Cerebellar nuclear complex (tissue), 1 donor: Measurements from ENCODE around the gene FLNA.

Experiments used
- DNase-seq, 2 experiments: peaks; one replicate each; lab custom pipeline; 2025; lab: John Stamatoyannopoulos, UW

Gene FLNA

DNA sequence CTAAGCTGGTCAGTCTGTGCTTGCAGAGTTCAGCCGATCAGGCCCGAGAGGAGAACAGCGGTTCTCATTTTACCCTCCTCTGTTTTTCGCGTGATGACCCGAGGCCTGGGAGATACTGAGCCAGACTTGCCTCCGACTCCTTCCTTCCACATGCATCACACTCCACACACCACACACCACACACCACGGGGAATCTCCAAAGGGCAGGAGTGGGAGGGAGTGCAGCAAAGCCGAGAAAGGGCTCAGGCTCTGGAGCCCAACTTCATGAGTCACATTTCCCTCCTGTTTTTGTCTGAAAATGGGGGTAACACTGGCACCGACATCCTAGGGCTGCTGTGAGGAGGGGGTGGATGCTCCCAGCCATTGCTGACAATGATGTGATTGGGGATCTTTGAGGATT is 39.9 kb downstream of the FLNA start:
- no peak for DNase-seq

DNA sequence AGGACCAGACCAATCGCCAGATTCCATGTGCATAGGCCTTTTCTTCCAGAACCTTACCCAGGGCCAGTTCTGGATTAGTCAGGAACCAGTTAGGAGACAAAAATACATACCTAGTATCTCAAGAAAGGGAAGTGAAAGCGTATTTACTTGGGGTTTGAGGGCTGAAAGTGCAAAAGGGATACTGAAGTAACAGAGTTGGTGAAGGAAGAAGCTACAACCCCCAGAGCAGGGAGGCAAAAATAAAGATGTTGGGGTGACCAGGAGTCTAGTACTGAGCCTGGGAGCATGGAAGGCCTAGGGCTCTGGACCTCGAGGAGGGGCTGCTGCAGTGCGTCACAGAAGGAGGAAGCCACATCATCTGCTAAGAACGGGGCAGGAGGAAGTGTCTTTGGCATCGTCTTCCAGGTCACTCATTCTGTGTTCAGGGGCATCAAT is 40.6 kb downstream of the FLNA start:
- no peak for DNase-seq

GRCh38 chrX:154333116-154333515 is 41.3 kb downstream of the FLNA start:
- no peak for DNase-seq

GRCh38 chrX:154332561-154332960 is 41.9 kb downstream of the FLNA start:
- DNase-seq: no peak

DNA sequence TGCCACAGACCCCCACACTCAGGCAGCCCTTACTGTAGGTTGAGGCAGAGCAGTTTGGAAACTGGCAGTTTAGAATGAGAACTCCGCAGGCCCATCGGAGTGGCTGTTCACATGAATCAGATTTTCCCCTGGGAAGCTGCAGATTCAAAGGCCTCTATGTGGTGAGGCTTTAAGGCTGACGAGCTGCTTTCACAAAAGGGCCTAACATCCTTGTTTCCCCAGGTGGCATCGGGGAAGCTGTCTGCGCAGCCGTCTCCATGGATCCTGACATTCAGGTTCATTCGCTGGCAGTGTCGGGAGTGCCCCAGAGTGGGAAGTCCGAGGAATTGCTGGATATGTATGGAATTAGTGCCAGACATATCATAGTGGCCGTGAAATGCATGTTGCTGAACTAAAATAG is 45.1 kb downstream of the FLNA start:
- DNase-seq: no peak

GRCh38 chrX:154328646-154329045 is 45.8 kb downstream of the FLNA start:
- DNase-seq: no peak

DNA sequence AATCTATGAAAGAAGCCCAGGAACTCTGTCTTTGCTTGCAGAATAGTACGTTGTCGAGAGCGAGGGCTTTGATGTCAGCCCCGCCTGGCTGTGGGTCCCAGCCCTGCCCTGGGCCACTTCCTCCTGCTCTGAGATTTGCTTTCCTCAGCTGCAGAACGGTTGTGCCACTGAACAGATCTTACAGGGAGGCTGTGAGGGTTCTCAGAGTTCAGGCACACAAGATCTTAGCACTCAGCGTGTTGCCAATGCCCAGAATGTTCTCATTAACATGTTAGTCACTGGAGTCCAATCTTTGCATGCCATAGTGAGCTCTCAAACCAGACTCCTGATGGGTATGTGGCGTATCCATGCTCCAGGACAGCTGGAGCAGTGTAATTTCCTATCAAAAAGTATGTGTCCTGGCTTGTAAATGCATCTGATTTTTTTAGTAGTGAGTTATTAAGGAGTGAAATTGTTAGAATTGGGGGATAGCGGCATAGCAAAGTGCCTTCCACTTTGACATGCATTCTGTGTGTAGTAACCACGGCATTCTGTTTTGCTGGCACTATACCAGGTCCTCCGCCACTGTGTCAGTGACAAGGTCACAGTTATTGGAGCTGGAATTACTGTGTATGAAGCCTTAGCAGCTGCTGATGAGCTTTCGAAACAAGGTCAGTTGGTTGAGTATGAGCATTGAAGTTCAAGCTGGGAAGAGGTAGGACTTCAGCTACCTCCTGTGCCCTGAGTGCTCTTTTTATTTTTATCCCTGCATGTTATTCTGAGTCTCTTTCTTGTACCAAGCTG is 47.2 kb downstream of the FLNA start:
- DNase-seq: no peak

DNA sequence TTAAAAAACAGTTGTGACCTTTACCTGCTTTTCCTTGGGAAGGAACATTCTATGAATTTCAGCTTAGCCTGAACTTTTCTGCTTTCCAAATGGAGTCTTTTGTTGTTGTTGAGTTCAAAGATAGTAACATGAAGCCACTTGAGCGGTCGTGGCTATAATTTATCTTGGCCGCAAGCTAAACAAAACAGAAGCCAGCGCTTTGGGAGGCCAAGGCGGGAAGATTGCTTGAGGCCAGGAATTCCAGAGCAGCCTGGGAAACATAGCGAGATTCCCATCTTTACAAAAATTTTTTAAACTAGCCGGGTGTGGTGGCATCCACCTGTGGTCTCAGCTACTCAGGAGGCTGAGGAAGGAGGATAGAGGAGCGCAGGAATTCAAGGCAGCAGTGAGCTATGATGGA is 48.9 kb downstream of the FLNA start:
- no peak for DNase-seq

DNA sequence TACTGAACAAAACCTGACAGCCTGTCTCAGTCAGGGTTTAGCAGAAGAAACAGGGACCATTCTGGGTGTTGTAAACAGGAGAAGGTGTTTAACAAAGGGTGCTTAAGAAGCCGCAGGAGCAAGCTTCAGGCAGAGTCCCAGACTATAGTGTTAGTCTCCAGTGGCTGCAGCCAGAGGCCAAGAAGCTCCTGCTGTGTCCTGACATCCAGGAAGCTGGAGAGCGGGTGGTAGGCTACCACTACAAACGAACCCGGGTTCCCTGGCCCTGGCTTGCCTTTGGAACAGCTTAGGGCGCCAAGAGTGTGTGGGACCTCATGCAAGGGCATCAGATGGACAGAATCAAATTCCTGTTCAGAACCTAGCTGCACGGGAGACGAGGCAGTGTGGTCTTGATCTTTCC is 50.9 kb downstream of the FLNA start:
- DNase-seq: no peak

GRCh38 chrX:154322890-154323289 is 51.5 kb downstream of the FLNA start:
- no peak for DNase-seq

GRCh38 chrX:154321594-154321993 is 52.8 kb downstream of the FLNA start:
- DNase-seq: no peak

DNA sequence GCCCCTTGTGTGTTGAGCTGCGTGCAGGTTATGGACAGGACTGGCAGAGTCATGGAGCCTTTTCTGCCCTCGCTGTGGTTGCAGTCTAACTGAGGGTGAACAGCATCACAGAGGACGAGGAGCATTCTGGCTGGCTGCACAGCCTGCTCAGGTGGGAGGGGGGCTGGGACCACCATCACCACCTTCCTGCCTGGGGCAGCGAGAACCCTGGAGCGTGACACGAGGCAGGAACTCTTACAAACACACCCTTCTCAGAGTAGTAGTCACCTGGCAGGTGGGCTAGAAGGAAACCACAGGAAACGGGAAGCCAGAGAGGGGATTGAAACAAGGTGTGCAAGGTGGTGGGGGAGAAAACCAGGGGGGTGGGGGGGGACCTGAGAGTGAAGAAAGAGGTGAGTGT is 53.3 kb downstream of the FLNA start:
- no peak for DNase-seq

GRCh38 chrX:154320406-154320805 is 54.0 kb downstream of the FLNA start:
- no peak for DNase-seq

DNA sequence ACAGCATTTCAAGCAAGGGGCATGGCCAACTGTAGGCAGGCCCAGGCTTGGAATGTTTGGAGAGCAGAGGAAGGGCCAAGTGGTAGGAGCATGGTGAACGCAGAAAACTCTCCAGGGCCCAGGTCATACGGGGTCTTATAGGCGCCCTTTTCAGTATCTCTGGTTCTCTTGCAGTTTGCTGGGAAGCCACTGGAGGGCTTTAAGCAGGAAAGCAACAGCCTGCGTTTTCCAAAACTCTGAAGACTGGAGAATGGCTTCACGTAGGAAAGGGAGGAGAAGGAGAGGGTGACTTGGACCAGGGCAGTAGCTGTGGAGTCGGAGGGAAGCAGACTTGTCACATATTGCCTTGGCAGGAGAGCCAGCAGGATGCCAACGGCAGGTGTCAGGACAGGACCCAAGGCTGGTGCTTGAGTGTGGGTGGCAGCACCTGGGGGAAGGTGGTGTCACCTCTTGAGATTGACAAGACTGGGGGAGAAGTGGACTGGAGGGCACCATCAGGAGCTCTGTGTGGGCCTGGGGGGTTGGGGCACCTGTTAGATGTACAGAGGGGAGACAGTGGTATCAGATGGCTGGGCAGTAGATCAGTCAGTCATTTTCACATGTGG is 56.9 kb downstream of the FLNA start:
- DNase-seq: no peak

DNA sequence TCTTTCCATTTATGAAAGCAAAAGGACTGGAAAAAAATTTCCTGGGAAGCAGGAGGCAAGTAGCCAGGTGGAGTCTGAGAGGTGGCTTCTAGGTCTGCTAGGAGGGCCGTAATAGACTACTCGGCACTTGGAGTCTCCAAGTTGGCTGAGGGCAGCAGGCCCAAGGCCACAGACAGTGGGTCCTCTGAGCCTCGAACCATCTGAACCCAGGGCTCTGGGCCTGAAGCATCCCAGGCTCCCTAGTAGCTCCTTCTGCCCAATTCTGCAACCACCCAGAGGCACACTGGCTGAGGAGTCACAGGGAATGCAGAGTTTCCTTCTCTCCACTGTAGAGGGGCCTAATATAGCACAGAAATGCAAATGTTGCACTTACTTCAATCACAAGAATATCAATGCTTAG is 59.0 kb downstream of the FLNA start:
- no peak for DNase-seq

GRCh38 chrX:154313147-154313546 is 61.3 kb downstream of the FLNA start:
- DNase-seq: no peak

GRCh38 chrX:154312116-154312515 is 62.3 kb downstream of the FLNA start:
- no peak for DNase-seq

DNA sequence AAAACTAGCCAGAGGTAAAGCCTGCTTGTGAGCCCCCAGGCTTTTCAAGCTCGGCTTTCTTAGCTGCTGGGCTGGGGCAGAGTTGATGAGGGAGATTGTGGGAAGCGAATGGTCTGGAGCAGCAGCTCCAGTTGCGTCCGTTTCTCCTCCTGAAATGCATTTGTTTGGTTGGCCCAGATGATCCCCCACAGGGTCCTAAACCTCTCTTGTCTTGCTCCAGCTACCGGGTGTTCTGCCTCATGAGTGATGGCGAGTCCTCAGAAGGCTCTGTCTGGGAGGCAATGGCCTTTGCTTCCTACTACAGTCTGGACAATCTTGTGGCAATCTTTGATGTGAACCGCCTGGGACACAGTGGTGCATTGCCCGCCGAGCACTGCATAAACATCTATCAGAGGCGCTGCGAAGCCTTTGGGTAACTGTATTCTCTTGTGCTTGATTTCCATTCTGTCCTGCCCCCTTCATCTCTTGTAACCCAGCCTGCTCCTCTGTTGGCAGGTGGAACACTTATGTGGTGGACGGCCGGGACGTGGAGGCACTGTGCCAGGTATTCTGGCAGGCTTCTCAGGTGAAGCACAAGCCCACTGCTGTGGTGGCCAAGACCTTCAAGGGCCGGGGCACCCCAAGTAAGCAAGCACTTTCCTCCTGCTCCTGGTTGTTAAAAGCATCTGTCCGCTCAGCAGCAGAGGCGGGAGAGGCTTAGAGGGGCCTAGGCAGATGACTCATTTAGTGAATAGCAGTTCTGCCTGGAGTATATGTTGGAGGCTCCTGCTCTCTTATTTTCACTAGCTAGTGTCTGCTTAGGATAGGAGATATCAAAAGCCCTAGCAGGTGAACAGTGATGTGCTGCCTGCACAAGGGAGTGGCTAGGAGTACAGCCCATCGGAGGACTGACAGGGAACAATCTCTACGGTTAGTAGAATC is 63.6 kb downstream of the FLNA start:
- no peak for DNase-seq

DNA sequence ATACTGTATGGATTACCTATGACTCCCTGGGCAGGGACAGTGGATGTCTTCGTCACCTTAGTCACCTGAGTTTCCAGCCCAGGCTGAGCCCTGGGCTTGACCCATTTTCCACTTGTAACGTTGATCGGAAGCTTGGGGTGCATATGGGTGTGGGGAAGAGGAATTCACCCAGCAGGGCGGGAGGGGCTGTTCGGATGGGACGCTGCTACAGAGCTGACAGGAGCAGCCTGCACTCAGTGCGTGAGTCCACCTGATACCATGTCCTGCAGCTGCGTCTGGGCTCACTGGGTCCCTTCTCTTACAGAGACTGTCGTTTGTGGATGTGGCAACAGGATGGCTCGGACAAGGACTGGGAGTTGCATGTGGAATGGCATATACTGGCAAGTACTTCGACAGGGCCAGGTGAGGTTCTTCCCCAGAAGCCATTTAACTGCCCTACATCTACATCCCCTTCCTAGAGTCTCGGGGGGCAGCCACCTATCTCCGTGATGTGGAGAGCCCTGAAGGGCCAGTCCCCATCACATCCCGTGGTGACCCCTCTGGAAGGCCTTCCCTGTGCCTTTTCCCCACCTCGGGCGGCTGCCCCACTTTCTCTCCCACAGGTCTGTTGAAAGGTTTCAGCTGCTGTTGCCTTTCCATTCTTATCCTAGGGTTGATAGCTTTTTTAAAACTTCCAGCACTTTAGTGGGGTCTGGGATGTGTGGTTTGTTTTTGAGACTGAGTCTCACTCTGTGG is 65.2 kb downstream of the FLNA start:
- DNase-seq: no peak

GRCh38 chrX:154308108-154308946 is 66.1 kb downstream of the FLNA start:
- no peak for DNase-seq

DNA sequence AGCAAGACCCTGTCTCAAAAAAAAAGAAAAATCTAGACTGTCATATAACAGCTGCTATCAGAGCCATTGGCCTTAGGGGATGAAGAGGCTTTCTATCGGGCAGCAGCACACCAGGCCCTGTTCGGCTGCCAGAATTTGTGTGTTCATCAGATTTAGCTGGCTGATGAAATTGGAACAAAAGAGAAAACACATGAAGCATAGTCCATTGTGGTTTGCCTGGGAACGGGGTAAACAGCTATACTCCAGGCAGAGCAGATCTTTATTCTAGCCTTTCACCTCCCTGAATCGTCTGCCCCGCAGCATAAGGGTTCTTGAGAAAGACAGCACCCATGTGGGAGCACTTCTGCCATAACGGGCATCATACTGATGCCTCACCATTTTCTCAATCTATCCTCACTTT is 67.2 kb downstream of the FLNA start:
- DNase-seq: no peak
